ENCODE measurements around the gene TRMT44.

The TRMT44 gene

DNA sequence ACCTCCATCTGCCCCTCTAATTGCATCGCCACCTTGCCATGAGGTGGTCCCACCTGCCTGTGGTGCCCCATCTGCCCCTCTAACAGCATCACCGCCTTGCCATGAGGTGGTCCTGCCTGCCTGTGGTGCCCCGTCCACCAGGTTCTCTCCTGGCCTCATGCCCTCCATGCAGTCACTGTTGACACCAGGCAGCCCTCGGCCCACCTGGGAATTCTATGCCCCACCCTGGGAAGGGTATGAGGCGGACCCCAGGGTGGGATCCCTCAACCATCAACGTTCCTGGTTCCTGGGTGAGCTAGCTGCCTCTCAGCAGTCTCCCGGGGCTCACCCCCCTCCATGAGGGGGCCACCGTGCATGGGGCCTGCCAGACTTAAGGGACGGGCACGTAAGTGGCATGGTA is 38.9 kb upstream of the TRMT44 start:
- peaks cover 4 to 34% (median 23%) of the 10 kb centered on the region in 4 experiments for H3K36me3 ChIP-seq (ENCODE audit: control insufficient read depth in 4 of 4, insufficient read depth in 4 of 4, low read length in 3 of 4)
- POLR2A ChIA-PET = no interaction called here

DNA sequence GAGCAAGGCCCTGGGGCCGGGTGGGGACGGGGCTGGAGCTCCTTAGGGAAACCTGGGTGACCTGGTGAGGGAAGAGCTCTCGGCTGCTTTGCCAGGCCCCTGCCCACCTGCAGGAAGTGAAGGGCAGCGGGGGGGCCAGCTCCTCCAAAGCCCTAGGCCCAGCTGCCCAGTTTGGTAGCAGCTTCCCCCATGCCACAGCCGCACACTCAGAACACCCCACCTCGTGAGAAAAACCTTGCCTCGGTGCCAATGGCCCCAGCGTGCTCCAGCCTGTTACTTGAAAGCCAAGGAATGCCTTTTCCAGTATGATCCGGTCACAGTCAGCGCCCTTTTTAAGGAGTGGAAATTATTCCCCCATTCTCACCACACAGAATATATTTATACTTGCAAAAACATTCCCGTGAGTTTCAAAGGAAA is 38.4 kb upstream of the TRMT44 start:
- ChIA-PET CTCF (interaction anchor here (0.8 to 4.8 kb wide), 32 partner anchors 8 to 235 kb away, joined by 3 to 62 read pairs (median 5); no protein-coding TSS in a partner anchor), POLR2A (interaction anchor here (1.1 kb wide), 1 partner anchor 160 kb away, joined by 3 read pairs; no protein-coding TSS in a partner anchor)
- 80% methylated on average over 11 of the region's 11 CpGs for WGBS (ENCODE audit: insufficient coverage)
- no peak overlapping the region for H3K27ac ChIP-seq (ENCODE audit: insufficient read depth in 1 of 2, low read depth in 1 of 2, low read length in 2 of 2, poor library complexity in 1 of 2, severe bottlenecking in 2 of 2)
- H3K27me3 ChIP-seq (replicated peaks in 2 of 5; ENCODE audit: control insufficient read depth in 4 of 5, insufficient read depth in 5 of 5, low read length in 4 of 5) = no peaks in the 10 kb centered on the region
- no peak for DNase-seq
- H3K36me3 ChIP-seq (ENCODE audit: control insufficient read depth in 4 of 4, insufficient read depth in 4 of 4, low read length in 3 of 4) = peaks cover 4 to 36% (median 24%) of the 10 kb centered on the region in 4 experiments
- H3K4me3 ChIP-seq (ENCODE audit: control insufficient read depth in 1 of 7, extremely low read depth in 1 of 7, insufficient read depth in 4 of 7, low read depth in 2 of 7, low read length in 6 of 7) = peak overlapping the region in 1 of 7 experiments; percentile 30
- H3K9me3 ChIP-seq (ENCODE audit: control extremely low read depth in 1 of 5, control insufficient read depth in 4 of 5, insufficient read depth in 2 of 5, low read depth in 1 of 5, low read length in 4 of 5) = no peaks in the 10 kb centered on the region
- H3K4me1 ChIP-seq (ENCODE audit: control extremely low read depth in 1 of 4, control insufficient read depth in 4 of 4, insufficient read depth in 4 of 4, low read length in 3 of 4) = peaks cover 4 to 45% (median 33%) of the 10 kb centered on the region in 4 experiments

More for the DNA sequence above, 38.9 kb upstream of the TRMT44 start:
- Histone ChIP-seq H3K4me1 (ENCODE audit: control extremely low read depth in 1 of 4, control insufficient read depth in 4 of 4, insufficient read depth in 4 of 4, low read length in 3 of 4) (peaks cover 4 to 45% (median 33%) of the 10 kb centered on the region in 4 experiments), H3K9me3 (ENCODE audit: control extremely low read depth in 1 of 5, control insufficient read depth in 4 of 5, insufficient read depth in 2 of 5, low read depth in 1 of 5, low read length in 4 of 5) (no peaks in the 10 kb centered on the region), H3K27me3 (replicated peaks in 2 of 5; ENCODE audit: control insufficient read depth in 4 of 5, insufficient read depth in 5 of 5, low read length in 4 of 5) (no peaks in the 10 kb centered on the region), H3K4me3 (ENCODE audit: control insufficient read depth in 1 of 7, extremely low read depth in 1 of 7, insufficient read depth in 4 of 7, low read depth in 2 of 7, low read length in 6 of 7) (no peak overlapping the region), H3K27ac (ENCODE audit: insufficient read depth in 1 of 2, low read depth in 1 of 2, low read length in 2 of 2, poor library complexity in 1 of 2, severe bottlenecking in 2 of 2) (no peak overlapping the region)
- 88% methylated on average over 10 of the region's 10 CpGs for WGBS (ENCODE audit: insufficient coverage)
- DNase-seq = no peak
- CTCF ChIA-PET = interaction anchor here (0.8 to 4.8 kb wide), 20 partner anchors 9 to 225 kb away, joined by 3 to 62 read pairs (median 8); no protein-coding TSS in a partner anchor

DNA sequence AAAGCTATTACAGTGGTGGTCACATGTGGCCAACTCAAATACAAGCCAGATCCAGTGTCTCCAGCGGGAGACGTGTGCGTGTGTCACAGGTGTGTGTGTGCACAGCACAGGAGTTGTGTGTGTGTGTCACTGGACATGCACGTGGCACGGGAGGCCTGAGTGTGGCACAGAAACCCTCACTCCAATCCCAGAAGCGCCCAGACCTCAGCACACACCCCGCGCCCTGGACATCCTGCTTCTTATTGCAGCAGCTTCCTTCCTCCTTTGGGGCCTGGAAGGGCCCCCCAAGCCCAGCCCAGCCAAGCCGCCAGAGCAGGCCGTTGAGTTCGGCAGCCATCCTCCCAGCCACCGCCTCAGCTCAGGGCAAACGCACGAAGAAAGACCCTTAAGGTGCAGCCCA is 37.9 kb upstream of the TRMT44 start:
- Histone ChIP-seq H3K9me3 (ENCODE audit: control extremely low read depth in 1 of 5, control insufficient read depth in 4 of 5, insufficient read depth in 2 of 5, low read depth in 1 of 5, low read length in 4 of 5) (no peaks in the 10 kb centered on the region), H3K4me1 (ENCODE audit: control extremely low read depth in 1 of 4, control insufficient read depth in 4 of 4, insufficient read depth in 4 of 4, low read length in 3 of 4) (peaks cover 4 to 45% (median 33%) of the 10 kb centered on the region in 4 experiments), H3K36me3 (ENCODE audit: control insufficient read depth in 4 of 4, insufficient read depth in 4 of 4, low read length in 3 of 4) (peaks cover 4 to 40% (median 23%) of the 10 kb centered on the region in 4 experiments), H3K27ac (ENCODE audit: insufficient read depth in 1 of 2, low read depth in 1 of 2, low read length in 2 of 2, poor library complexity in 1 of 2, severe bottlenecking in 2 of 2) (no peak overlapping the region), H3K27me3 (replicated peaks in 2 of 5; ENCODE audit: control insufficient read depth in 4 of 5, insufficient read depth in 5 of 5, low read length in 4 of 5) (no peaks in the 10 kb centered on the region), H3K4me3 (ENCODE audit: control insufficient read depth in 1 of 7, extremely low read depth in 1 of 7, insufficient read depth in 4 of 7, low read depth in 2 of 7, low read length in 6 of 7) (peak overlapping the region in 2 of 7 experiments; percentile 13 to 30)
- ChIA-PET POLR2A (interaction anchor here (1.1 kb wide), 1 partner anchor 160 kb away, joined by 3 read pairs; no protein-coding TSS in a partner anchor), CTCF (interaction anchor here (0.7 to 4.8 kb wide), 34 partner anchors 8 to 235 kb away, joined by 3 to 62 read pairs (median 5); no protein-coding TSS in a partner anchor)
- DNase-seq = peak in 2 of 3 donors; percentile 52 to 54
- WGBS (ENCODE audit: insufficient coverage) = 13% methylated on average over 9 of the region's 14 CpGs

DNA sequence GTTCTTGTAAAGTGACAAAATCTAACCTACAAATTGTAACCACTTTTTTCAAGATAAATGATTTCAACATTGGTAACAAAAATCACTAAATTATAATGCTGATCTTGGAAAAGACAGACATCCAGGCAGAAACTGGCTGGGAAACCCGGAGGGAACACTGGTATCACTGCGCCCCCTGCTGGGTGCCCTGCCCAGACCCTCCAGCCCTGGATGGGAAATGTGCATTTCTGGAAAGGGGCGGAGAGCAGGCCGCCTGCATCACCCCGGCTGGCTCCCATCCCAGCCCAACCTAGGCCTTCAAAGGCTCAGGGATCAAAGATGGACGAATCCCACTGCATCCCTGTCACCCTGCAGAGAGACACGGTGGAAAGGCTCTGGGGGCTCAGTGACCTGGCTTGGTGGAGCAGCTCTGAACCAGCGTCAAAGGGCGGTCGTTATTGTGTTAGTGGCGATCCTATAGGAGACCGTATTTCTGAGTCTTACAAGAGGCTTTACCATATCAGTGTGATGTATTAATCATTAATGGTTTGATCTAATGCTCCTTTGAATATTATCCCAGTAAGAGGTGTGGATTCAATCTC is 37.3 kb upstream of the TRMT44 start:
- H3K36me3 ChIP-seq (ENCODE audit: control insufficient read depth in 4 of 4, insufficient read depth in 4 of 4, low read length in 3 of 4) = peaks cover 4 to 45% (median 24%) of the 10 kb centered on the region in 4 experiments
- peak; percentile 61 to 68 (median 61) for DNase-seq

DNA sequence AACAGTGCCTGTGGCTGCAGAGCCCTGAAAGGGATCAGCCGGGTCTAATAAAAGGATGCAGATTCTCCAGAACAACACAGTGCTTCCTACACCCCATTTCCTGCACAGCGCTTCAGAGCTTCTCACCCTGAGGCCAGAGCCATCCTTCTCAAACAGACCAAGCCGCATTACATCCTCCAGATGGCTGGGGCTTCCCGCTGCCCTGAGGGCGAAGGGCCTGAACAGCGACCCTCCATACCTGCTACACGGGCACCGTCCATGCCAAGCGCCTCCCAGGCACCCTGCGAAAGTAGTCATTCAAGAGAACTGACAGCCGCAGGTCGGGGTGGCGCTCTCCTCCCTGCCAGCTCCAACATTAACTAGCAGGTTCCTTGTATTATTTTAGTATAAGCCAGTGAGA is 36.6 kb upstream of the TRMT44 start:
- Histone ChIP-seq H3K4me1 (ENCODE audit: control extremely low read depth in 1 of 4, control insufficient read depth in 4 of 4, insufficient read depth in 4 of 4, low read length in 3 of 4) (peaks cover 4 to 42% (median 33%) of the 10 kb centered on the region in 4 experiments), H3K9me3 (ENCODE audit: control extremely low read depth in 1 of 5, control insufficient read depth in 4 of 5, insufficient read depth in 2 of 5, low read depth in 1 of 5, low read length in 4 of 5) (no peaks in the 10 kb centered on the region), H3K36me3 (ENCODE audit: control insufficient read depth in 4 of 4, insufficient read depth in 4 of 4, low read length in 3 of 4) (peaks cover 5 to 44% (median 24%) of the 10 kb centered on the region in 4 experiments), H3K27me3 (replicated peaks in 2 of 5; ENCODE audit: control insufficient read depth in 4 of 5, insufficient read depth in 5 of 5, low read length in 4 of 5) (no peaks in the 10 kb centered on the region), H3K27ac (ENCODE audit: insufficient read depth in 1 of 2, low read depth in 1 of 2, low read length in 2 of 2, poor library complexity in 1 of 2, severe bottlenecking in 2 of 2) (no peak overlapping the region), H3K4me3 (ENCODE audit: control insufficient read depth in 1 of 7, extremely low read depth in 1 of 7, insufficient read depth in 4 of 7, low read depth in 2 of 7, low read length in 6 of 7) (no peak overlapping the region)
- DNase-seq = peak in 2 of 3 donors; percentile 72 to 76
- POLR2A ChIA-PET = interaction anchor here (0.7 kb wide), 1 partner anchor 161 kb away, joined by 3 read pairs; no protein-coding TSS in a partner anchor
- WGBS (ENCODE audit: insufficient coverage) = 51% methylated on average over 4 of the region's 13 CpGs
- CTCF ChIA-PET = interaction anchor here (0.7 to 4.8 kb wide), 17 partner anchors 13 to 226 kb away, joined by 3 to 62 read pairs (median 9); partner anchors contain the start of gene SH3TC1

More for the DNA sequence above, 37.3 kb upstream of the TRMT44 start:
- CTCF ChIA-PET = interaction anchor here (0.7 to 4.8 kb wide), 35 partner anchors 8 to 236 kb away, joined by 3 to 62 read pairs (median 5); partner anchors contain the start of gene SH3TC1
- Histone ChIP-seq H3K9me3 (ENCODE audit: control extremely low read depth in 1 of 5, control insufficient read depth in 4 of 5, insufficient read depth in 2 of 5, low read depth in 1 of 5, low read length in 4 of 5) (no peaks in the 10 kb centered on the region), H3K4me3 (ENCODE audit: control insufficient read depth in 1 of 7, extremely low read depth in 1 of 7, insufficient read depth in 4 of 7, low read depth in 2 of 7, low read length in 6 of 7) (peak overlapping the region in 1 of 7 experiments; percentile 13), H3K27ac (ENCODE audit: insufficient read depth in 1 of 2, low read depth in 1 of 2, low read length in 2 of 2, poor library complexity in 1 of 2, severe bottlenecking in 2 of 2) (no peak overlapping the region), H3K4me1 (ENCODE audit: control extremely low read depth in 1 of 4, control insufficient read depth in 4 of 4, insufficient read depth in 4 of 4, low read length in 3 of 4) (peaks cover 4 to 45% (median 33%) of the 10 kb centered on the region in 4 experiments), H3K27me3 (replicated peaks in 2 of 5; ENCODE audit: control insufficient read depth in 4 of 5, insufficient read depth in 5 of 5, low read length in 4 of 5) (no peaks in the 10 kb centered on the region)
- POLR2A ChIA-PET = interaction anchor here (0.7 to 1.1 kb wide), 2 partner anchors 161 kb away, joined by 3 read pairs; no protein-coding TSS in a partner anchor
- WGBS (ENCODE audit: insufficient coverage) = 49% methylated on average over 12 of the region's 12 CpGs

DNA sequence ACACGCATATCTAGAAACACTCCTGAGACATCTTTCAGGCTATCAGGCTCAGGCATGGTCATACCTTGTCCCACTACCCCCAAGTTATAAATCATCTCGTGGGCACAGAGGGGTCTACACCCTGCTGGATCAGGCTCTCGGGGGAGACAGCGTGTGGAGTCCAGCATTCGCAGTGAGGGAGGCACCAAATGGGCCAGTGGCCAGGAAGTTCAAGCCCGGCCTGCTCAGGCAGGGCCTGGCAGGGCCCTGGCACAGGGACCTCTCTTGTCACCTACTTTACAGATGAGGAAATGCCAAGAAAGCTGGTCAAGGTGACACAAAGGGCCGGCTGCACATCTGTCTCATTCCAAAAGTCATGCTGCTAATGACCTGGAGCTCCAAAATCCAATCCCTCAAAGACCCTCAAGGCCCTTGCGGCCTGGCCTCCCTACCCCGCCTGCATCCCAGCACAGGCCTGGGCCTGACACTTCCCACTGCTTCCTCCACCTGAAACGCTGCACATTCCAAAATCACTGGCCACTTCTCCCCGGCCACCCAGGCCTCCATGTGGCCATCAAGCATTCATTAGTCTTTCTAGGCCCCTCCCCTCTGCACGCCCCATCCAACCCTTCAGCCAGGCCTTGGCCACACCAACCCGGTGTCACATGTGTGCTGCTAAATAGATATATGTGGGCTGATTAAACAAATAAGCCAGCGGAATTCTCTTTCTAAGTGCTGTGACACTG is 35.6 kb upstream of the TRMT44 start:
- H3K27me3 ChIP-seq (replicated peaks in 2 of 5; ENCODE audit: control insufficient read depth in 4 of 5, insufficient read depth in 5 of 5, low read length in 4 of 5) = no peaks in the 10 kb centered on the region
- no peak overlapping the region for H3K4me3 ChIP-seq (ENCODE audit: control insufficient read depth in 1 of 7, extremely low read depth in 1 of 7, insufficient read depth in 4 of 7, low read depth in 2 of 7, low read length in 6 of 7)
- no peak for DNase-seq
- peaks cover 4 to 45% (median 33%) of the 10 kb centered on the region in 4 experiments for H3K4me1 ChIP-seq (ENCODE audit: control extremely low read depth in 1 of 4, control insufficient read depth in 4 of 4, insufficient read depth in 4 of 4, low read length in 3 of 4)
- peaks cover 7 to 46% (median 21%) of the 10 kb centered on the region in 4 experiments for H3K36me3 ChIP-seq (ENCODE audit: control insufficient read depth in 4 of 4, insufficient read depth in 4 of 4, low read length in 3 of 4)
- ChIA-PET CTCF (interaction anchor here (1.3 to 4.8 kb wide), 12 partner anchors 12 to 227 kb away, joined by 3 to 62 read pairs (median 12); partner anchors contain the start of gene SH3TC1), POLR2A (no interaction called here)
- no peak overlapping the region for H3K27ac ChIP-seq (ENCODE audit: insufficient read depth in 1 of 2, low read depth in 1 of 2, low read length in 2 of 2, poor library complexity in 1 of 2, severe bottlenecking in 2 of 2)
- 97% methylated on average over 12 of the region's 14 CpGs for WGBS (ENCODE audit: insufficient coverage)
- no peaks in the 10 kb centered on the region for H3K9me3 ChIP-seq (ENCODE audit: control extremely low read depth in 1 of 5, control insufficient read depth in 4 of 5, insufficient read depth in 2 of 5, low read depth in 1 of 5, low read length in 4 of 5)
